Measurements from ENCODE around the gene DPP6.

GRCh38 chr7:154746571-154747360 is 694.6 kb downstream of the DPP6 start:
- TF ChIP-seq EP300 (IDR thresholded peaks at IDR 0.05) (no peak), CTCF (IDR thresholded peaks at IDR 0.05) (no peak), POLR2A (IDR thresholded peaks at IDR 0.05) (no peak)

Data from tibial nerve (tissue), 4 donors.